Activated T-helper 1 cell treated with Interleukin-2 at 50 U/mL for 16 hours (primary cell): ENCODE results near the gene CD300LG.
"Not testable (repeated sequence)": the region's sequence is repeated elsewhere in the genome, so short reads cannot be mapped to it uniquely, and the experiment has no call there.

ENCODE experiments used
- DNase-seq: peaks from one replicate; pipeline ENCODE4 v3.0.0-alpha.2; 2020; ENCODE audit warnings: low read depth

CD300LG gene

GRCh38 chr17:43855061-43855460 lies 8.1 kb downstream of the CD300LG start:
- no peak for DNase-seq

DNA sequence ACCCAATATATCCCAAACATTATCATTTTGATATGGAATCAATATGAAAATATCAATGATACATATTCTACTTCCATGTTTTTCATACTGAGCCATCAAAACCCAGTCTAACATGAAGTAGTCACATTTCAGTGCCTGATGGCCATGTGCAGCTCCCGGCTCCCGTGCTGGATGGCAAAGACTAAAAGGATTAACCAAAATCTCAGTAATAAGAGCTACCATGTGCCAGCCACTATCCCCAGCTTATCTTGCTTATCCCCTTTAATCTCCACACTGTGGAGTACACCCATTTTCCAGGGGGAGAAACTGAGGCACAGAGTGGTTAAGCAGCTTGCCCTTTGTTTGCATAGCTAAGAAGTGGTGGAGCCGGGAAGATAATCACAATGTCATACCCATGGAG lies 9.2 kb downstream of the CD300LG start:
- no peak for DNase-seq

- no peak for DNase-seq
These were observed 10.2 kb downstream of the CD300LG start for GRCh38 chr17:43857141-43857540.

DNA sequence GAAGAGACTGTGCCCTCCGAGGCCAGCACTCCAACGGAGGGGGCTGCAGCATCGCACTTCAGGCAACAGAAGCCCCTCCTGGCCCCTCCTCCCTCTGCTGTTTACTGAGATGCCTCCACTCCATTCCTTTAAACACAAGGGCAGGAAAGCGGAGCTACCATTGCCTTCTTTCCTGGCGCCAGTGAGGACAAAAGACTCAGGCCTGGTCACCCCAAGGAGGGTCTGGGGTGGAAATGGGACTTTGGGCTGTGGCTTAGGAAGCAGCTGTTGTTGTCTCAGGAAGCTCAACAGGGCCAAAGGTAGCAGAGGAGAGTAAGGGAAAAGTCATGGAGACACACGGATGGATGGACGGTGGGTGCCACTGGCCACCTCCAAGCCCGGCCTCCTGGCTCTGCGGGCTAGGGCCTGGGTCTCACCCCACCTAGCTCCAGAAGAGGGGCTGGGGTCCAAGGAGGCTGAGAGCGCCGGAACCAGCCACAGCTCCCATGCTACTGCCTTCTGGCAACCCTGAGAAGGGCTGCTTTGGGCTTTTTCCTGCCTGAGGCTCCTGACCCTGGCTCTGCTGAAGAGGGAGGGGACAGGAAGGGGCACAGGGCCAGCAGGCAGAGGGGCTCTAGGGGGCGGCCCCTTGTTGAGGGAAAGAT lies 11.1 kb downstream of the CD300LG start:
- no peak for DNase-seq

- DNase-seq, result no peak
These were observed 13.2 kb downstream of the CD300LG start for GRCh38 chr17:43860077-43860725.

GRCh38 chr17:43860927-43861622 lies 14.1 kb downstream of the CD300LG start:
- no peak for DNase-seq

DNA sequence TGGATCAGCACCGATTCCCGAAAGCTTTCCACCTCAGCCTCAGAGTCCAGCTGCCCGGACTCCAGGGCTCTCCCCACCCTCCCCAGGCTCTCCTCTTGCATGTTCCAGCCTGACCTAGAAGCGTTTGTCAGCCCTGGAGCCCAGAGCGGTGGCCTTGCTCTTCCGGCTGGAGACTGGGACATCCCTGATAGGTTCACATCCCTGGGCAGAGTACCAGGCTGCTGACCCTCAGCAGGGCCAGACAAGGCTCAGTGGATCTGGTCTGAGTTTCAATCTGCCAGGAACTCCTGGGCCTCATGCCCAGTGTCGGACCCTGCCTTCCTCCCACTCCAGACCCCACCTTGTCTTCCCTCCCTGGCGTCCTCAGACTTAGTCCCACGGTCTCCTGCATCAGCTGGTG lies 15.0 kb downstream of the CD300LG start:
- no peak for DNase-seq

- DNase-seq, result no peak
These were observed 17.4 kb downstream of the CD300LG start for GRCh38 chr17:43864161-43864984.

GRCh38 chr17:43868226-43868994 lies 21.4 kb downstream of the CD300LG start:
- no peak for DNase-seq

- not testable (repeated sequence) for DNase-seq
These were observed 22.1 kb downstream of the CD300LG start for GRCh38 chr17:43869031-43869430.

DNA sequence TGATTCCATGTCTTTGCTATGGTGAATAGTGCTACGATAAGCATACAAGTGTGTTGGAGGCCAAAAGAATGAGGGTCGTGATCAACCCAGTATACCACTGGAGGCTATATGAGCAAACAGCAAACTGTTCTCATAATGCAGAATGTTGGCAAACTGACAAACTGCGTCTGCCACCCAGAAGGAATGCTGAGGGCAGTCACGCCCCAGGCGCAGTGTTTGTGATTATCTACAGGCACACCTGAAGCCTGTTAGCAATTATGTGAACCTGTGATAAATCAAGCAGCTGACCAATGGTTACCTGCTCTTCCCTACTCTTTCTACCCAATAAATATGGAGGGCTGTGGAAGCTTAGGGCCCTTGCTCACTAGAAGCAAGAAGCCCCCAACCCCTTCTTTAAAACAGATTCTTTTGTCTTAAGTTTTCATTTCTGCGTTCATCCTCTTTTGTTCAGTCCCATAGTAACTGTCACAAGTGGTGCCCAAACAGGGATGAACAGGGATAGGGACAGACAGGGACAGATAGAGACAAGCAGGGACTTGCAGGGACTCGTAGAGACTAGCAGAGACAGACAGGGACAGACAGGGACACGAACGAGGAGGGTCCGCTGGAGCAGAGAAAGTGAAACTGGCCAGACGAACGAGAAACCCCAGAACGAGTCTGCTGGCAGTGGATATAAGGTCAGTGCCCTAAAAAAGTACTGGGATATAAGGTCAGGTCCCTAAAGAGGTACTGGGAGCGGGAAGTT lies 25.1 kb downstream of the CD300LG start:
- no peak for DNase-seq

- DNase-seq, result no peak
These were observed 26.1 kb downstream of the CD300LG start for GRCh38 chr17:43873091-43873490.

DNA sequence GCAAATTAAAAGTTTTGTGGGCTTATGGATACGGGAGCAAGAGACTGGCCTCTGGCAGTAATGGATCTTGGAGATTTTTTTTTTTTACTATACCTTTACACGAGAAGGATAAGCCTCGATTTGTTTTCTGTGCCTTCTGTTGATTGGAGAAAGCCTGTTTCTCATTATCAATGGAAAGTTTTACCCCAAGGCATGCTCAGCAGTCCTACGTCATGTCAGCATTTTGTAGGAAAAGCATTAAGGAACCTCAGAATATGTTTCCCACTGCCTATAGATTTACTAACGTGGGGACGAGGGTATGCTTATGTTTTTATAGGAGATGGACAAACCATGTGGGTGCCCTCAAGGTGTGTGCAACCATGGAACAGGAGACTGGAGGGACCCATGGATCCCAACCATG lies 26.8 kb downstream of the CD300LG start:
- DNase-seq, result no peak

DNA sequence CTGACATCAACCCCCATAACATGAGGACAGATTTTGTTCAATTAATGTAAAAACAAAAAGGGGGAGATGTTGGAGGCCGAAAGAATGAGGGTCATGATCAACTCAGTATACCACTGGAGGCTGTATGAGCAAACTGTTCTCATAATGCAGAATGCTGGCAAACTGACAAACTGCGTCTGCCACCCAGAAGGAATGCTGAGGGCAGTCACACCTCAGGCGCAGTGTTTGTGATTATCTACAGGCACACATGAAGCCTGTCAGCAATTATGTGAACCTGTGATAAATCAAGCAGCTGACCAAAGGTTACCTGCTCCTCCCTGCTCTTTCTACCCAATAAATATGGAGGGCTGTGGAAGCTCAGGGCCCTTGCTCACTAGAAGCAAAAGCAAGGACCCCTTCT lies 27.3 kb downstream of the CD300LG start:
- no peak for DNase-seq

DNA sequence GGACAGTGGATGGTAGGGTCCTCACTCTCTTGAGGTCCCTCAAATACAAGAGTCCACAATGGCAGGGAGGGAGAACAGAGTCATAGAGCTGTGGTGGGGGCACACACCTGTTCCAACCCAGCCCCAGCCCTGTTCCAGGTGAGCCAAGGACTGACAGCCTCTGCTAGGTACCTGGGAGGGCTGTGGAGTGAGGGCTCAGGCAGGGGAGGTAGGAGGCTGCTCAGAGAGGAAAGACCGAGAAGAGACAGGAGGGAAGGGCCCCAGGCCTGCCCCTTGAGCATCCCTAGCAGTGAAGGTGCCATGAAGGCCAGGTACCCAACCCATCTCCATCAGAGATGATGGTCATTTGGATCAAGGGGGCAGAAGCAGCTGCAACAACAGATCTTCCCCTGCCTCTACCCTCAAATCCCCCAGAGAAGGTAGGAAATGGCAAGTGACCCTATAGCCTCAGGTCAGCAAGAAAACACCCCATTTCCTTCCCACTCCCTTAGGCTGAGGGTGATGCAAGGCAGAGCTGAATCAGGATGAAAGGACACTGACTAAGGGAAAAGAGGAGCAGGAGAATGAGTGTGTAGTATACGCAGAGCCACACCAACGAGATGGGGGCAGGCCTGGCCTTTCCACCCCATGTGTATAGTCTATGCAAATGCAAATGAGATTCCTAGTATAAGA lies 28.6 kb downstream of the CD300LG start:
- DNase-seq, result no peak

DNA sequence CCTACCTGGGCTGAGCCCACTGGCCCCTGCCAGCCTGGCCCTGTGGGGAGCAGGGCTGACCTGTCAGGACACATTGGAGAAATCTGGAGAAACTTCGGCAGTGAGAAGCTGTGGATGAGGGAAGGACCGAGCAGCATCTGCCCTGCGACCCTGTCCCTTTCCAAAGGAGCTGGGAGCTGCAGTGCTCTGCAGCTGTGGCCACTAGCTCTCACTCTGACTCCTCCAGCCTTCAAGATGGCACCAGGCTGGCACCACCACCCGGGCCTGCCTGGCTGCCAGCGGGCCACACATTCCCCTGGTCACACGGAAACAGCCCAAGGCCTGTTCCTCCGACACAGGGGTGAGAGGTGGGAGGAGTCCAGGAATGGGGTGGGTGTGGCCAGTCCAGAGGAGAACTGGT lies 30.1 kb downstream of the CD300LG start:
- no peak for DNase-seq

DNA sequence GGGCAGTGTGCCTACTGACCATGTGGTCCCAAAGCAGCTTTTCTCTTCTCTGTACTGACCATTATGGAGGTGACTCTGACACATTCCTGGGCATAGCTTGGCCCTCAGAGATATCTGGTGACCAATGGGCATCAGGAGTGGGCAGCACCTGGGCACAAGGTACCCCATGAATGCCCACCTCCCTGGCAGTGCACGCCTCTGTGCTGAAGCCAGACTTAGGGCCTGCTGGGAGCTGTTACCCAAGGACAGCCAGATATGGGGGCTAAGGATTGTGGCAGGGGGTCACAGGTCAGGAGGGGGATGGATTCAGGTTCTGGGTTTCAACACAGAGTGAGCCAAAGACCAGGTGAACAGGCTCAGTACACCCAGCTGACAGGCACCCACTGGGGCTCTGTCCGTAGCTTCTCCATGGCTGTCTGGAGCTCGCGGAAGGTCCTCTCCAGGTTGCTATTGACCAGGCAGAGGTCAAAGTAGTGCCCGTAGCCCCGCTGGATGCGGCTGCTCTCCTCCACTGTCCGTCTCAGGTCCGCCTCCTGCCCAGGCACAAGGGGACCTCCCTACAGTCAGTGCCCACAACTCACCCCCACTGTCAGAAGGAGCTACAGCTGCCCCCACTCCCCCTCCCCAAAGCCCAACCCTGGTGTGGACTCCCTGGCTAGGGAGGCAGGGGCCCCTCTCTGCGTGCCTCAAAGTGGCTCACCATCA lies 30.6 kb downstream of the CD300LG start:
- no peak for DNase-seq

DNA sequence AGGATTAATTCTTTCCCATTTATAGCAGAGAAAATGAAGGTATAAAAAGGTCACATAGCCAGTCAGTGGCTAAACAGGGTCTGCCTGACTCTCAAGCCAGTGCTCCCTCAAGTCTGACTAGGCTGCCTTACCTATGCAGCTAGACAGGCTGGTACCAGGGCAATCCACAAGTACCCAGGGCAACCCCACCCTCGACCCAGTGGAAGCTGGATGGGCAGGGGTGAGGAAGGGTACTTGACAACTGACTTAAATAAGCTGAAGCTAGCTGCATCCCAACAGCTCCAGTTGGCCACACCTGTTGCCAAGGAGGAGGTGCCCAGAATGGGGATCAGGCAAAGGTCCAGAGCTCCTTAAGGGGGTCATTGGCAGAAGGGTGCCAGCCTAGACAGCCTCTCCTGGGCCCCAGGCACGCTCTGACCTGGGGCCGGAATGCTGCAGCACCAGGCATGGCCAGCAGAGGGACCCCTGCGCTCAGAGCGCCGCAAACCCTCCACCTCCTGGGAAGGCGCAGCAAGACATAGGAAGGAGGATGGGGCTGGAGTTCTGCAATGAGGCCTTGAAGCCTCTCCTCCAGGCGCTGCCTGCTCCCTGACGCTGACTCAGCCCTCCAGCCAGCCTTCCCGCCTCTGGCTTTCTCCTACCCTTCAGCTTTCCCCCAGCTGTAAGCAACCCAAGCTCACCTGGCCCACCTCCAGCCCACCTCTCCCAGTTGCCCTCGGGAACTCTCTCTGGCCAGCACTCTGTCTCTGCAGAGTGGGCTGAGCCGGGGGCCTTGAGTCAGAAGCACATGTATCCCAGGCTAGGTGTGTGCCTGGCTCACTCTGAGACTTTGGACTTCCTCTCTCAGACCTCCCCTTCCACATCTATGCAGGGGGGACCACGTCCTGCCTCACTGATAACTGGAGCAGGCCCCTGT lies 31.5 kb downstream of the CD300LG start:
- peak; percentile 41 for DNase-seq
